DND-41 (cell line): Measurements from ENCODE around the gene SLC39A8.

Source experiments
- ATAC-seq: fragments of 200-7000 bp; cut with Tn5 transposase; 3 replicates; pipeline ENCODE4 v1.9.1; 2021; ENCODE audit warnings: low read depth; ENCODE audit not compliant: insufficient read depth
- DNase-seq: peaks from one replicate; pipeline ENCODE4 v3.0.0-alpha.2; 2020
- H2AFZ ChIP-seq: 2 replicates; pipeline ENCODE4 v1.6.0; 2012; ENCODE audit warnings: low read depth, low read length
- H3K27ac ChIP-seq: 2 replicates; pipeline ENCODE4 v1.5.1; 2012; ENCODE audit warnings: low read length, inconsistent platforms
- H3K27me3 ChIP-seq: fragments of 200-600 bp; sonication (generic); 2 replicates; pipeline ENCODE4 v1.6.0; 2012; ENCODE audit warnings: low read length, mild to moderate bottlenecking, inconsistent platforms; ENCODE audit not compliant: insufficient read depth, poor library complexity
- H3K36me3 ChIP-seq: 2 replicates; pipeline ENCODE4 v1.5.1; 2012; ENCODE audit warnings: low read length, inconsistent platforms; ENCODE audit not compliant: insufficient read depth
- H3K4me1 ChIP-seq: 2 replicates; pipeline ENCODE4 v1.5.1; 2012; ENCODE audit warnings: mild to moderate bottlenecking, low read length; ENCODE audit not compliant: insufficient read depth
- H3K4me2 ChIP-seq: 2 replicates; pipeline ENCODE4 v1.6.0; 2012; ENCODE audit warnings: mild to moderate bottlenecking, moderate library complexity, low read length, inconsistent platforms; ENCODE audit not compliant: insufficient read depth
- H3K4me3 ChIP-seq, 2 experiments: fragments of 200-600 bp in 1 of 2; shearing (Covaris generic) in 1 of 2; 2 replicates each; pipeline ENCODE4 v1.5.1; 2012 to 2016; ENCODE audit warnings: inconsistent platforms in 2 of 2, low read length in 2 of 2, mild to moderate bottlenecking in 2 of 2, low read depth in 1 of 2, moderate library complexity in 1 of 2
- H3K79me2 ChIP-seq: 2 replicates; pipeline ENCODE4 v1.6.0; 2012; ENCODE audit warnings: low read length, inconsistent platforms; ENCODE audit not compliant: insufficient read depth
- H3K9ac ChIP-seq: 2 replicates; pipeline ENCODE4 v1.6.0; 2012; ENCODE audit warnings: low read depth, mild to moderate bottlenecking, inconsistent platforms, low read length, moderate library complexity
- H3K9me3 ChIP-seq: 2 replicates; pipeline ENCODE4 v1.5.1; 2012; ENCODE audit warnings: low read length, moderate library complexity, mild to moderate bottlenecking, inconsistent platforms; ENCODE audit not compliant: insufficient read depth, severe bottlenecking
- H4K20me1 ChIP-seq: 2 replicates; pipeline ENCODE4 v1.6.0; 2012; ENCODE audit warnings: low read length; ENCODE audit not compliant: insufficient read depth
- CTCF ChIP-seq: IDR thresholded peaks from 2 replicates; pipeline ENCODE4 v1.5.1; 2012; ENCODE audit warnings: borderline replicate concordance, low read length, moderate library complexity, mild to moderate bottlenecking; ENCODE audit not compliant: poor library complexity, severe bottlenecking; ENCODE audit errors: extremely low read depth
- EZH2 ChIP-seq: IDR thresholded peaks from 3 replicates; pipeline ENCODE4 v1.6.1; 2012; ENCODE audit warnings: borderline replicate concordance, low read depth, mild to moderate bottlenecking, moderate library complexity, low read length, inconsistent platforms; ENCODE audit not compliant: severe bottlenecking

The SLC39A8 gene

GRCh38 chr4:102333787-102334186 lies 11.5 kb downstream of the SLC39A8 start:
- Histone ChIP-seq H3K4me2 (no peak overlapping the region), H3K79me2 (peaks cover 85% of the 10 kb centered on the region), H3K4me1 (peaks cover 6% of the 10 kb centered on the region), H3K4me3 (no peak overlapping the region), H2AFZ (no peak overlapping the region), H3K27me3 (no peaks in the 10 kb centered on the region), H3K9me3 (no peaks in the 10 kb centered on the region), H3K36me3 (no peaks in the 10 kb centered on the region; the same call in 1 of the 2 replicates), H4K20me1 (peaks cover 5% of the 10 kb centered on the region; the same call in 1 of the 2 replicates), H3K27ac (no peak overlapping the region), H3K9ac (no peak overlapping the region)
- DNase-seq (no peak), ATAC-seq (no peak)
- TF ChIP-seq EZH2 (no peak), CTCF (no peak)

- H3K27ac ChIP-seq = no peak overlapping the region
- H2AFZ ChIP-seq = no peak overlapping the region
- no peaks in the 10 kb centered on the region for H3K4me1 ChIP-seq
- peaks cover 61% of the 10 kb centered on the region for H3K79me2 ChIP-seq
- peaks cover 4% of the 10 kb centered on the region; the same call in 1 of the 2 replicates for H4K20me1 ChIP-seq
- H3K4me3 ChIP-seq = no peak overlapping the region
- no peaks in the 10 kb centered on the region for H3K27me3 ChIP-seq
- H3K9ac ChIP-seq = no peak overlapping the region
- DNase-seq = no peak
- H3K9me3 ChIP-seq = no peaks in the 10 kb centered on the region
- TF ChIP-seq CTCF (no peak), EZH2 (no peak)
- H3K36me3 ChIP-seq = no peaks in the 10 kb centered on the region
- H3K4me2 ChIP-seq = no peak overlapping the region
- ATAC-seq = no peak
Observed at GRCh38 chr4:102328045-102328444, 17.2 kb downstream of the SLC39A8 start.

GRCh38 chr4:102326951-102327350 lies 18.3 kb downstream of the SLC39A8 start:
- TF ChIP-seq CTCF (no peak), EZH2 (no peak)
- no peaks in the 10 kb centered on the region for H3K36me3 ChIP-seq
- H3K9ac ChIP-seq = no peak overlapping the region
- peaks cover 6% of the 10 kb centered on the region; the same call in 1 of the 2 replicates for H4K20me1 ChIP-seq
- no peaks in the 10 kb centered on the region for H3K27me3 ChIP-seq
- H3K27ac ChIP-seq = no peak overlapping the region
- H3K79me2 ChIP-seq = peaks cover 56% of the 10 kb centered on the region
- no peaks in the 10 kb centered on the region for H3K9me3 ChIP-seq
- H2AFZ ChIP-seq = no peak overlapping the region
- H3K4me1 ChIP-seq = peaks cover 1% of the 10 kb centered on the region; the same call in 1 of the 2 replicates
- DNase-seq = no peak
- ATAC-seq = no peak
- no peak overlapping the region for H3K4me3 ChIP-seq
- H3K4me2 ChIP-seq = no peak overlapping the region

GRCh38 chr4:102324730-102325129 lies 20.6 kb downstream of the SLC39A8 start:
- H3K9ac ChIP-seq = no peak overlapping the region
- H3K27ac ChIP-seq = no peak overlapping the region
- H2AFZ ChIP-seq = no peak overlapping the region
- no peaks in the 10 kb centered on the region for H3K27me3 ChIP-seq
- no peak overlapping the region for H3K4me3 ChIP-seq
- H3K79me2 ChIP-seq = peaks cover 50% of the 10 kb centered on the region
- no peaks in the 10 kb centered on the region for H3K9me3 ChIP-seq
- no peak for ATAC-seq
- no peak for TF ChIP-seq EZH2
- no peak for TF ChIP-seq CTCF
- H3K4me2 ChIP-seq = no peak overlapping the region
- no peak for DNase-seq
- H4K20me1 ChIP-seq = peaks cover 9% of the 10 kb centered on the region; the same call in 1 of the 2 replicates
- H3K4me1 ChIP-seq = peaks cover 5% of the 10 kb centered on the region; the same call in 1 of the 2 replicates
- no peaks in the 10 kb centered on the region for H3K36me3 ChIP-seq
